ENCODE results near the gene NGRN.

DNA sequence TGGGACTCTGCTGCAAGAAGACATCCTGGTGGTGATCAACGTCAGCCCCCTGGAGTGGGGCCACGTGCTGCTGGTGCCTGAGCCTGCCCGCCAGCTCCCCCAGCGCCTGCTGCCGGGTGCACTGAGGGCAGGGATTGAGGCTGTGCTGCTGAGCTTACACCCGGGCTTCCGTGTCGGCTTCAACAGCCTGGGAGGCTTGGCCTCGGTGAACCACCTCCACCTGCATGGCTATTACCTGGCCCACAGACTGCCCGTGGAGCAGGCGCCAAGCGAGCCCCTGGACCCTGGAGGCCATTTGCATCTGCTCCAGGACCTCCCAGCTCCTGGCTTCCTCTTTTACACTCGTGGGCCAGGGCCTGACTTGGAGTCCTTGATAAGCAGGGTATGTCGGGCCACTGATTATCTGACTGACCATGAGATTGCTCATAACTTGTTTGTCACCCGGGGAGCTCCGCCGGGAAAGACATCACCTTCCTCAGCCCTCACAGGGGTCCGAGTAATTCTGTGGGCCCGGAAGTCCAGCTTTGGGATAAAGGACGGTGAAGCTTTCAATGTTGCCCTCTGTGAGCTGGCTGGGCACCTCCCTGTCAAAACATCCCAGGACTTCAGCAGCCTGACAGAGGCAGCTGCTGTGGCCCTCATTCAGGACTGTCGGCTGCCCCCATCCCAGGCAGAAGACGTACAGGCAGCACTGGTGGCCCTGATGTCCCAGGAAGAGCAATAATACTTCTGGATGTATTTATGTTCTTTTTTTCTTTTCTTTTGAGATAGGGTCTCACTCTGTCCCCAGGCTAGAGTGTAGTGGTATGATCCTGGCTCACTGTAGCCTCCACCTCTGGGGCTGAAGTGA lies 23.9 kb upstream of the NGRN start:
- no peak for TF ChIP-seq EZH2 (IDR thresholded peaks at IDR 0.05; ENCODE audit: borderline replicate concordance, low read depth, low read length, poor library complexity, severe bottlenecking)
- TF ChIP-seq, protein P1, sequence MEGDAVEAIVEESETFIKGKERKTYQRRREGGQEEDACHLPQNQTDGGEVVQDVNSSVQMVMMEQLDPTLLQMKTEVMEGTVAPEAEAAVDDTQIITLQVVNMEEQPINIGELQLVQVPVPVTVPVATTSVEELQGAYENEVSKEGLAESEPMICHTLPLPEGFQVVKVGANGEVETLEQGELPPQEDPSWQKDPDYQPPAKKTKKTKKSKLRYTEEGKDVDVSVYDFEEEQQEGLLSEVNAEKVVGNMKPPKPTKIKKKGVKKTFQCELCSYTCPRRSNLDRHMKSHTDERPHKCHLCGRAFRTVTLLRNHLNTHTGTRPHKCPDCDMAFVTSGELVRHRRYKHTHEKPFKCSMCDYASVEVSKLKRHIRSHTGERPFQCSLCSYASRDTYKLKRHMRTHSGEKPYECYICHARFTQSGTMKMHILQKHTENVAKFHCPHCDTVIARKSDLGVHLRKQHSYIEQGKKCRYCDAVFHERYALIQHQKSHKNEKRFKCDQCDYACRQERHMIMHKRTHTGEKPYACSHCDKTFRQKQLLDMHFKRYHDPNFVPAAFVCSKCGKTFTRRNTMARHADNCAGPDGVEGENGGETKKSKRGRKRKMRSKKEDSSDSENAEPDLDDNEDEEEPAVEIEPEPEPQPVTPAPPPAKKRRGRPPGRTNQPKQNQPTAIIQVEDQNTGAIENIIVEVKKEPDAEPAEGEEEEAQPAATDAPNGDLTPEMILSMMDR (conservative IDR thresholded peaks at IDR 0.05; ENCODE audit: low read depth, low read length): no peak

Measured in A673 (cell line).